ENCODE results near the gene EXOC3L4.

DNA sequence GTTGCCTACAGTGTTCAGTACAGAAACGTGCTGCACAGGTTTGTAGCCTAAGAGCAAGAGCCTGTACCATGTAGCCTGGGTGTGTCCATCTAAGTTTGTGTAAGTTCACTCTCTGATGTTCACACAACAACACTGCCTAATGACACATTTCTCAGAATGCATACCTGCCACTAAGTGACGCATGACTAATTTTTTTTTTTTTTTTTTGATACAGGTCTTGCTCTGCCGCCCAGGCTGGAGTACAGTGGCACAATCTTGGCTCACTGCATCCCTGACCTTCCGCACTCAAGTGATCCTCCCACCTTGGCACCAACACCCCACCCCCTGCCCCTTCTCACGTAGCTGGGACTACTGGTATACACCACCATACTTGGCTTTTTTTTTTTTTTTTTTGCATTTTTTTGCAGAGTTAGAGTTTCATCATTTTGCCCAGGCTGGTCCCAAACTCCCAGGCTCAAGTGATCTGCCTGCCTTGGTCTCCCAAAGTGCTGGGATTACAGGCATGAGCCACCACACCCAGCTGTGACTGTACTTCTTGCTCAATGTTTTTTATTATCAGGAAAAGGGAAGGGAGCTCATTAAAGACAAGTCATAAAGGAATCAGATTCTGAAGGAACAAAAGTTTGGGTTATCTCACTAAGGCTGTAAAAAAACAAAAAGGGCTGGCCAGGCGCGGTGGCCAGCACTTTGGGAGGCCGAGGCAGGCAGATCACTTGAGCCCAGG, 27.1 kb upstream of the EXOC3L4 start:
- TF ChIP-seq, protein P1, sequence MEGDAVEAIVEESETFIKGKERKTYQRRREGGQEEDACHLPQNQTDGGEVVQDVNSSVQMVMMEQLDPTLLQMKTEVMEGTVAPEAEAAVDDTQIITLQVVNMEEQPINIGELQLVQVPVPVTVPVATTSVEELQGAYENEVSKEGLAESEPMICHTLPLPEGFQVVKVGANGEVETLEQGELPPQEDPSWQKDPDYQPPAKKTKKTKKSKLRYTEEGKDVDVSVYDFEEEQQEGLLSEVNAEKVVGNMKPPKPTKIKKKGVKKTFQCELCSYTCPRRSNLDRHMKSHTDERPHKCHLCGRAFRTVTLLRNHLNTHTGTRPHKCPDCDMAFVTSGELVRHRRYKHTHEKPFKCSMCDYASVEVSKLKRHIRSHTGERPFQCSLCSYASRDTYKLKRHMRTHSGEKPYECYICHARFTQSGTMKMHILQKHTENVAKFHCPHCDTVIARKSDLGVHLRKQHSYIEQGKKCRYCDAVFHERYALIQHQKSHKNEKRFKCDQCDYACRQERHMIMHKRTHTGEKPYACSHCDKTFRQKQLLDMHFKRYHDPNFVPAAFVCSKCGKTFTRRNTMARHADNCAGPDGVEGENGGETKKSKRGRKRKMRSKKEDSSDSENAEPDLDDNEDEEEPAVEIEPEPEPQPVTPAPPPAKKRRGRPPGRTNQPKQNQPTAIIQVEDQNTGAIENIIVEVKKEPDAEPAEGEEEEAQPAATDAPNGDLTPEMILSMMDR (IDR thresholded peaks at IDR 0.05; ENCODE audit: low read depth, low read length, poor library complexity, severe bottlenecking): no peak
- TF ChIP-seq EZH2phosphoT487 (IDR thresholded peaks at IDR 0.05; ENCODE audit: borderline replicate concordance, low read length): no peak
